ENCODE results near the gene C9orf78. TPM values are rescaled to one million over a fixed set of nuclear protein-coding genes. Genes with fewer than 3 reads are reported as not detected.

Gene C9orf78
- total and polyA plus RNA-seq, 4 donors, result 31.1 to 84.2 (median 50.9) TPM

DNA sequence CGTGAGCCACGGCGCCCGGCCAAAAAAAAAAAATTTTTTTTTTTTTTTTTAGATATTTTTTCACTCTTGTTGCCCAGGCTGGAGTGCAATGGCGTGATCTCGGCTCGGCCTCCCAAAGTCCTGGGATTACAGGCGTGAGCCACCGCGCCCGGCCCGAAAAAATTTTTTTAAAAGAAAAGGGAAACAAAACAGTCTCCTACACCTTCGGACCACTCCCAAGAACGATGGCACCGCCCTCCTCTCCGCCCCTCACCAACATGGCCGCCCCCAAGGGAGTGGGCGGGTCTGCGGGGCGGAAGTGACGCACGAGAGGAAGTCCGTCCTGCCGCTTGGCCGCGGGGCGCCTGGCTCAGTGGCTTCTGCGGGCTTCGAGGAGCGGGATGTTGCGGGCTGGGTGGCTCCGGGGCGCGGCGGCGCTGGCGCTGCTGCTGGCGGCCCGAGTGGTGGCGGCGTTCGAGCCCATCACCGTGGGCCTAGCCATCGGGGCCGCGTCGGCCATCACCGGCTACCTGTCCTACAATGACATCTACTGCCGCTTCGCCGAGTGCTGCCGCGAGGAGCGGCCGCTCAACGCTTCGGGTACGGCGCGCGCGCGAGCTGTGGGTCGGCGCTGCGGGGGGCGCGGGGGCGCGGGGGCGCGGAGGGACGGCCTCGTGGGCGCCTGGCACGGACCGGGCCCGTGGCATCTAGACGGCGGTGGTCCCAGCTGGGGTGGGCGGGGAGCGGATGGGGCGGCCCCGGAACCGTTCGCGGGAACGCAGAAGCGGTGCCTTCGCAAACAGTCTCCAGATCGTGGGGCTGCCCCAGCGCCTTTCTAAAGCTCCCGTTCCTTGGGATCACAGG is 32.0 kb downstream of the C9orf78 start, which contains the start of gene TOR1B:
Gene TOR1B (plus strand): TSS at position 352 of the 843 bp plus-strand sequence. CDS start 29 bp downstream, at position 381.
- peaks cover 3 to 9% (median 7%) of the 10 kb centered on the region in 4 donors for H3K4me1 ChIP-seq (ENCODE audit: control insufficient read depth in 4 of 4, insufficient read depth in 4 of 4, low read length in 3 of 4)
- under 1% methylated on average over 93 of the region's 93 CpGs for WGBS
- peaks cover 0 to 7% (median 2%) of the 10 kb centered on the region in 4 donors for H3K36me3 ChIP-seq (ENCODE audit: control insufficient read depth in 4 of 4, insufficient read depth in 3 of 4, low read depth in 1 of 4, low read length in 3 of 4)
- TF ChIP-seq RXRA (IDR thresholded peaks at IDR 0.05) (no peak), GABPA (IDR thresholded peaks at IDR 0.05 in 1 of 2, conservative IDR thresholded peaks at IDR 0.05 in 1 of 2) (peak; percentile 76 to 92), SP1 (IDR thresholded peaks at IDR 0.05) (peak; percentile 37), RAD21 (IDR thresholded peaks at IDR 0.05) (peak in 1 of 2 donors; percentile 19), TAF1 (conservative IDR thresholded peaks at IDR 0.05) (peak; percentile 64), JUND (IDR thresholded peaks at IDR 0.05) (no peak), EGR1 (IDR thresholded peaks at IDR 0.05; ENCODE audit: low read depth in 2 of 2) (peak; percentile 83 to 91), FOXA2 (IDR thresholded peaks at IDR 0.05) (no peak), YY1 (IDR thresholded peaks at IDR 0.05) (peak; percentile 99), NR2F2 (IDR thresholded peaks at IDR 0.05) (no peak), FOXA1 (IDR thresholded peaks at IDR 0.05) (no peak), HNF4G (IDR thresholded peaks at IDR 0.05) (no peak), HNF4A (conservative IDR thresholded peaks at IDR 0.05) (no peak)
- TF ChIP-seq, protein P1, sequence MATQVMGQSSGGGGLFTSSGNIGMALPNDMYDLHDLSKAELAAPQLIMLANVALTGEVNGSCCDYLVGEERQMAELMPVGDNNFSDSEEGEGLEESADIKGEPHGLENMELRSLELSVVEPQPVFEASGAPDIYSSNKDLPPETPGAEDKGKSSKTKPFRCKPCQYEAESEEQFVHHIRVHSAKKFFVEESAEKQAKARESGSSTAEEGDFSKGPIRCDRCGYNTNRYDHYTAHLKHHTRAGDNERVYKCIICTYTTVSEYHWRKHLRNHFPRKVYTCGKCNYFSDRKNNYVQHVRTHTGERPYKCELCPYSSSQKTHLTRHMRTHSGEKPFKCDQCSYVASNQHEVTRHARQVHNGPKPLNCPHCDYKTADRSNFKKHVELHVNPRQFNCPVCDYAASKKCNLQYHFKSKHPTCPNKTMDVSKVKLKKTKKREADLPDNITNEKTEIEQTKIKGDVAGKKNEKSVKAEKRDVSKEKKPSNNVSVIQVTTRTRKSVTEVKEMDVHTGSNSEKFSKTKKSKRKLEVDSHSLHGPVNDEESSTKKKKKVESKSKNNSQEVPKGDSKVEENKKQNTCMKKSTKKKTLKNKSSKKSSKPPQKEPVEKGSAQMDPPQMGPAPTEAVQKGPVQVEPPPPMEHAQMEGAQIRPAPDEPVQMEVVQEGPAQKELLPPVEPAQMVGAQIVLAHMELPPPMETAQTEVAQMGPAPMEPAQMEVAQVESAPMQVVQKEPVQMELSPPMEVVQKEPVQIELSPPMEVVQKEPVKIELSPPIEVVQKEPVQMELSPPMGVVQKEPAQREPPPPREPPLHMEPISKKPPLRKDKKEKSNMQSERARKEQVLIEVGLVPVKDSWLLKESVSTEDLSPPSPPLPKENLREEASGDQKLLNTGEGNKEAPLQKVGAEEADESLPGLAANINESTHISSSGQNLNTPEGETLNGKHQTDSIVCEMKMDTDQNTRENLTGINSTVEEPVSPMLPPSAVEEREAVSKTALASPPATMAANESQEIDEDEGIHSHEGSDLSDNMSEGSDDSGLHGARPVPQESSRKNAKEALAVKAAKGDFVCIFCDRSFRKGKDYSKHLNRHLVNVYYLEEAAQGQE (IDR thresholded peaks at IDR 0.05), result no peak
- TF ChIP-seq, protein P2, sequence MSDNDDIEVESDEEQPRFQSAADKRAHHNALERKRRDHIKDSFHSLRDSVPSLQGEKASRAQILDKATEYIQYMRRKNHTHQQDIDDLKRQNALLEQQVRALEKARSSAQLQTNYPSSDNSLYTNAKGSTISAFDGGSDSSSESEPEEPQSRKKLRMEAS (IDR thresholded peaks at IDR 0.05), result no peak
- TF ChIP-seq, protein P3, sequence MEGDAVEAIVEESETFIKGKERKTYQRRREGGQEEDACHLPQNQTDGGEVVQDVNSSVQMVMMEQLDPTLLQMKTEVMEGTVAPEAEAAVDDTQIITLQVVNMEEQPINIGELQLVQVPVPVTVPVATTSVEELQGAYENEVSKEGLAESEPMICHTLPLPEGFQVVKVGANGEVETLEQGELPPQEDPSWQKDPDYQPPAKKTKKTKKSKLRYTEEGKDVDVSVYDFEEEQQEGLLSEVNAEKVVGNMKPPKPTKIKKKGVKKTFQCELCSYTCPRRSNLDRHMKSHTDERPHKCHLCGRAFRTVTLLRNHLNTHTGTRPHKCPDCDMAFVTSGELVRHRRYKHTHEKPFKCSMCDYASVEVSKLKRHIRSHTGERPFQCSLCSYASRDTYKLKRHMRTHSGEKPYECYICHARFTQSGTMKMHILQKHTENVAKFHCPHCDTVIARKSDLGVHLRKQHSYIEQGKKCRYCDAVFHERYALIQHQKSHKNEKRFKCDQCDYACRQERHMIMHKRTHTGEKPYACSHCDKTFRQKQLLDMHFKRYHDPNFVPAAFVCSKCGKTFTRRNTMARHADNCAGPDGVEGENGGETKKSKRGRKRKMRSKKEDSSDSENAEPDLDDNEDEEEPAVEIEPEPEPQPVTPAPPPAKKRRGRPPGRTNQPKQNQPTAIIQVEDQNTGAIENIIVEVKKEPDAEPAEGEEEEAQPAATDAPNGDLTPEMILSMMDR (IDR thresholded peaks at IDR 0.05; ENCODE audit: low read depth, low read length, missing input control), result no peak
- TF ChIP-seq, protein P4, sequence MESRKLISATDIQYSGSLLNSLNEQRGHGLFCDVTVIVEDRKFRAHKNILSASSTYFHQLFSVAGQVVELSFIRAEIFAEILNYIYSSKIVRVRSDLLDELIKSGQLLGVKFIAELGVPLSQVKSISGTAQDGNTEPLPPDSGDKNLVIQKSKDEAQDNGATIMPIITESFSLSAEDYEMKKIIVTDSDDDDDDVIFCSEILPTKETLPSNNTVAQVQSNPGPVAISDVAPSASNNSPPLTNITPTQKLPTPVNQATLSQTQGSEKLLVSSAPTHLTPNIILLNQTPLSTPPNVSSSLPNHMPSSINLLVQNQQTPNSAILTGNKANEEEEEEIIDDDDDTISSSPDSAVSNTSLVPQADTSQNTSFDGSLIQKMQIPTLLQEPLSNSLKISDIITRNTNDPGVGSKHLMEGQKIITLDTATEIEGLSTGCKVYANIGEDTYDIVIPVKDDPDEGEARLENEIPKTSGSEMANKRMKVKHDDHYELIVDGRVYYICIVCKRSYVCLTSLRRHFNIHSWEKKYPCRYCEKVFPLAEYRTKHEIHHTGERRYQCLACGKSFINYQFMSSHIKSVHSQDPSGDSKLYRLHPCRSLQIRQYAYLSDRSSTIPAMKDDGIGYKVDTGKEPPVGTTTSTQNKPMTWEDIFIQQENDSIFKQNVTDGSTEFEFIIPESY (IDR thresholded peaks at IDR 0.05), result no peak
- TF ChIP-seq, protein P5, sequence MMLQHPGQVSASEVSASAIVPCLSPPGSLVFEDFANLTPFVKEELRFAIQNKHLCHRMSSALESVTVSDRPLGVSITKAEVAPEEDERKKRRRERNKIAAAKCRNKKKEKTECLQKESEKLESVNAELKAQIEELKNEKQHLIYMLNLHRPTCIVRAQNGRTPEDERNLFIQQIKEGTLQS (IDR thresholded peaks at IDR 0.05), result no peak
- H3K4me3 ChIP-seq (ENCODE audit: low read depth in 1 of 3, low read length in 3 of 3), result peak within 1 kb of the TSS; percentile 69 to 80 (median 72)
- H3K27ac ChIP-seq (ENCODE audit: low read depth in 1 of 2, low read length in 2 of 2), result peak within 1 kb of the TSS; percentile 78 to 88
- no peaks in the 10 kb centered on the region for H3K9me3 ChIP-seq (ENCODE audit: control insufficient read depth in 4 of 4, low read length in 3 of 4)
- DNase-seq (ENCODE audit: low spot score), result peak; percentile 98
- no peaks in the 10 kb centered on the region for H3K27me3 ChIP-seq (ENCODE audit: control insufficient read depth in 4 of 4, insufficient read depth in 4 of 4, low read length in 3 of 4)
- peak within 1 kb of the TSS; percentile 75 to 79 for H3K9ac ChIP-seq (ENCODE audit: low read depth in 1 of 2, low read length in 2 of 2)

Measured in liver (tissue), 9 donors.